Measurements from ENCODE around the gene CSRP1.

Gene CSRP1

DNA sequence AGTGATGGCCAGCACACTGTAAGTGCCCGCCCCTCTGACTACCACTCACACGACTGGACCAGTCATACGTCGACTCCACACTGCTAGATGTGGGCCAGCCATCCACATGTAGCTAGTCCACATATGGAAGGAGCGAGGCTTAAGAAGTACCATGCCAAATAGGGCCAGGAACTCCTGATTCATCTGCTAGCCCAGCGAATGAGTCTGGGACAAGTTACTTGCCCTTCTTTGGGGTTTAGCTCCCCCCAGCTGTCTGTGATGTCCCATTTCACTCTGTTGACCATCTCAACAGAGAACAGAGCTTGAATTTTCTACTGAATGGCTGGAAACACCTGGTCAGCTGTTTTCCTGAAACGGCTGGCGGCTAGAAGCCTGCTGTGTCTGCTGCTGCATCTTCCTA lies 5.8 kb downstream of the CSRP1 start:
- TF ChIP-seq, protein P1, sequence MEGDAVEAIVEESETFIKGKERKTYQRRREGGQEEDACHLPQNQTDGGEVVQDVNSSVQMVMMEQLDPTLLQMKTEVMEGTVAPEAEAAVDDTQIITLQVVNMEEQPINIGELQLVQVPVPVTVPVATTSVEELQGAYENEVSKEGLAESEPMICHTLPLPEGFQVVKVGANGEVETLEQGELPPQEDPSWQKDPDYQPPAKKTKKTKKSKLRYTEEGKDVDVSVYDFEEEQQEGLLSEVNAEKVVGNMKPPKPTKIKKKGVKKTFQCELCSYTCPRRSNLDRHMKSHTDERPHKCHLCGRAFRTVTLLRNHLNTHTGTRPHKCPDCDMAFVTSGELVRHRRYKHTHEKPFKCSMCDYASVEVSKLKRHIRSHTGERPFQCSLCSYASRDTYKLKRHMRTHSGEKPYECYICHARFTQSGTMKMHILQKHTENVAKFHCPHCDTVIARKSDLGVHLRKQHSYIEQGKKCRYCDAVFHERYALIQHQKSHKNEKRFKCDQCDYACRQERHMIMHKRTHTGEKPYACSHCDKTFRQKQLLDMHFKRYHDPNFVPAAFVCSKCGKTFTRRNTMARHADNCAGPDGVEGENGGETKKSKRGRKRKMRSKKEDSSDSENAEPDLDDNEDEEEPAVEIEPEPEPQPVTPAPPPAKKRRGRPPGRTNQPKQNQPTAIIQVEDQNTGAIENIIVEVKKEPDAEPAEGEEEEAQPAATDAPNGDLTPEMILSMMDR (IDR thresholded peaks at IDR 0.05; ENCODE audit: low read depth, low read length) = no peak
- no peak for DNase-seq
- H3K4me3 ChIP-seq (ENCODE audit: low read depth, low read length) = no peak overlapping the region
- peaks cover 9% of the 10 kb centered on the region for H3K4me1 ChIP-seq
- H3K9me3 ChIP-seq = no peaks in the 10 kb centered on the region
- H3K36me3 ChIP-seq = no peaks in the 10 kb centered on the region
- H3K27me3 ChIP-seq = no peaks in the 10 kb centered on the region

GRCh38 chr1:201500670-201501120 lies 6.2 kb downstream of the CSRP1 start:
- no peaks in the 10 kb centered on the region for H3K9me3 ChIP-seq
- no peak overlapping the region for H3K4me3 ChIP-seq (ENCODE audit: low read depth, low read length)
- H3K36me3 ChIP-seq = no peaks in the 10 kb centered on the region
- TF ChIP-seq, protein P1 (IDR thresholded peaks at IDR 0.05; ENCODE audit: low read depth, low read length) = no peak
- DNase-seq = no peak
- no peaks in the 10 kb centered on the region for H3K27me3 ChIP-seq
- H3K4me1 ChIP-seq = peaks cover 14% of the 10 kb centered on the region

DNA sequence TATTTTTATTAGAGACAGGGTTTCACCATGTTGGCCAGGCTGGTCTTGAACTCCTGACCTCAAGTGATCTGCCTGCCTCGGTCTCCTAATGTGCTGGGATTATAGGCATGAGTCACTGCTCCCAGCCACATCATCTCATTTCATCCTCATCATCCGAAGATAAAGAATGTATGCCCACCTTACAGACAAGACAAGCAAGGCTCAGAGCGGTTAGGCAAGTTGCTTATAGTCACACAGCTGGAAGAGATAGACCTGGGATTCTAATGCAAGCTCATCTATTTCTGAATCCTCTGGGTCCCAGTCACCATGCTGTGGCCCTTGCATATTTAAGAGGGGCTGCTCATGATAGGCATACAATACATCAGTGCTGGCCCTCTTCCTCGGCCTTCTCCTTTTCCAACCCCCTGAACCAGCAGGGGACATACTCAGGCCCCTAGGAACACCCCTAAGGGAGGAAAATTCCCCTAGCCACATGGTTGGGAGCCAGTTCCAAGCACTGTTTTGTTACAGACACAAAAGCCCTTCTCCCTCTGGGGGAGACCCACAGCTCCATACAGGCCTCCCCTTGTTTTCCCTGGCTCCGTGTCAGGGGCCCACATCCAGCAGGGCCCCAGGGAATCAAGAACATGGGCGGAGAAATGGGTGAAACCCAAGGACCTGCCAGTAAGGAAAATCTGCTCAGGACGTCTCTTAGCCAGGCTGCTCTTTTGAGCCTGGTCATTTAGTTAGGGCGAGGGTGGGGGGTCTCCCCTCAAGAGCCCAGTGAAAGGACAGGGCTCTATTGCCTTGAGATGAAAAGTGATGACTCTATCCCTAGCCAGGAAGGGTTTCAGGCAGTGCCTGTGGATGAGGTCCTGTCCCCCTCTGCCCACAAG lies 6.9 kb downstream of the CSRP1 start:
- Histone ChIP-seq H3K27me3 (no peaks in the 10 kb centered on the region), H3K4me1 (peaks cover 18% of the 10 kb centered on the region), H3K9me3 (no peaks in the 10 kb centered on the region), H3K4me3 (ENCODE audit: low read depth, low read length) (no peak overlapping the region), H3K36me3 (no peaks in the 10 kb centered on the region)
- TF ChIP-seq, protein P1 (IDR thresholded peaks at IDR 0.05; ENCODE audit: low read depth, low read length) = no peak
- no peak for DNase-seq

DNA sequence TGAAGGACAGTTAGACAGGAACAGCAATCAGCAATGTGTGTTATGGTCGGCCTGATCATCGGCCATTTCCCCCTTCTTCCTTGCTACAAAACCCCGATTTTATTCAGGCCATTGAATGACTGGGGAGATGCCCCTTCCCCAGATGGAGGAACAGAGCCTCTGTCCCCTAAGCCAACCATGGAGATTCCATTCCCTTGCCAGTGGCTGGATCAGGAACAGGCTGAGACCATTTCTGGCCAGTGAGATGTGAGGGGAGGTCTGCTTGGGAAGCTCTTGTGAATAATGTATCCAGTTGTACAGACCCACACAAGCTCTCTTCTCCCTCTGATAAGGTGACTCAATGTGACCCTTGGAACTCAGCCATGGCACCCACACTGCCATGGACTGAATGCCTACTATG lies 7.7 kb downstream of the CSRP1 start:
- H3K36me3 ChIP-seq = no peaks in the 10 kb centered on the region
- no peak overlapping the region for H3K4me3 ChIP-seq (ENCODE audit: low read depth, low read length)
- H3K27me3 ChIP-seq = no peaks in the 10 kb centered on the region
- TF ChIP-seq, protein P1 (IDR thresholded peaks at IDR 0.05; ENCODE audit: low read depth, low read length) = no peak
- no peak for DNase-seq
- H3K4me1 ChIP-seq = peaks cover 21% of the 10 kb centered on the region
- H3K9me3 ChIP-seq = no peaks in the 10 kb centered on the region

DNA sequence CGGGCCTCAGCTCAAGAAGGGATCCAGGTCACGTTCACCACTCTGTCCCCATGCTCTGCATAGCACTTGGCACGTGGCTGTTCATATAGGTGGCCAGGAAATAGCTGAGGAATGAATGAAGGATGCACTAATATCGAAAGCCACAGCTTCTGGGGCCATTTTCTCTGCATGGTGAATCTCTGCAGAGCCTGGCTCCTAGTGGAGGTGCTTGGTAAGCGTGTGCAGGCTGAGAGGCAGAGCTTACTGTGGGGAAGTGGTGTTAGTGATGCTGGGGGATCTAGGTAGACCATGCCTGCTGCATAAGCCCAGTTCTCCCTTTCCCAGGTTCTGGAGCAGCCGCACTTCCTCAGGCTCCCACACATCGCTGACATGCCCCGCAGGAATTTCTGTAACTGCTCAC lies 8.3 kb downstream of the CSRP1 start:
- no peak overlapping the region for H3K4me3 ChIP-seq (ENCODE audit: low read depth, low read length)
- no peak for DNase-seq
- peaks cover 23% of the 10 kb centered on the region for H3K4me1 ChIP-seq
- no peaks in the 10 kb centered on the region for H3K36me3 ChIP-seq
- H3K9me3 ChIP-seq = no peaks in the 10 kb centered on the region
- H3K27me3 ChIP-seq = no peaks in the 10 kb centered on the region
- TF ChIP-seq, protein P1 (IDR thresholded peaks at IDR 0.05; ENCODE audit: low read depth, low read length) = 0 out of 2 replicates have a peak, but pooled peaks have one; percentile 11

DNA sequence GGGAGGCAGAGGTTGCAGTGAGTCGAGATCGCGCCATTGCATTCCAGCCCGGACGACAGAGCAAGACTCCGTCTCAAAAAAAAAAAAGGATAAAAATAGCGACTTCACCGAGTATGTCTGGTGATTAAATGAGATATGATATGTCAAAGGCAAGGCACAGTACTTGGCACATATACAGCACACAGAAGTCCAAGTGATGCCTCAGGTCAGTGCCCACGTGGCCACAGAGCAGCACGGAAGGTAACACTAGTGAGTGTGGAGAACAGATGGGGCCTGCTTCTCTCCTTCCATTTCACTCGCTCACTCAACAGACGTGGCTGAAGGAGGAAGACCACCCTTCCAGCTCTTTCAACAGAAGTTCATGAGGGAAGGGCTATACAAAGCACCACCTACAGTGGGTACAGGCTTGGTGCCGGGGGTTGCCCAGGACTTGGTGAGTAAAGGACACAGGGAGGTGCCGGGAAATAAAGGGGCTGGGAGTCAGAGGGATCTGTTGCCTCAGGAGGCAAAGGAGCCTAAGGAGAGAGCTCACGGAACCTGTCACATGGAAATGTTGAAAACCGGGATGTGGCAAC lies 8.9 kb downstream of the CSRP1 start:
- Histone ChIP-seq H3K27me3 (no peaks in the 10 kb centered on the region), H3K36me3 (no peaks in the 10 kb centered on the region), H3K4me3 (ENCODE audit: low read depth, low read length) (no peak overlapping the region), H3K4me1 (peaks cover 23% of the 10 kb centered on the region), H3K9me3 (no peaks in the 10 kb centered on the region)
- no peak for DNase-seq
- TF ChIP-seq, protein P1 (IDR thresholded peaks at IDR 0.05; ENCODE audit: low read depth, low read length) = no peak
